Left colon (tissue), 2 donors: Measurements from ENCODE around the gene DKK3. TPM values are rescaled to one million over a fixed set of nuclear protein-coding genes. Genes with fewer than 3 reads are reported as not detected.

Experiments used
- ATAC-seq: fragments of 200-7000 bp; cut with Tn5 transposase; one replicate; pipeline ENCODE4 v1.9.1; 2020; ENCODE audit warnings: mild to moderate bottlenecking, moderate library complexity
- DNase-seq, 2 donors: peaks; one replicate each; pipeline ENCODE4 v3.0.0-alpha.2; 2020
- intact Hi-C, 2 donors: fragments of 100-400 bp; cut with DNase I in 1 of 2; cut with micrococcal nuclease in 1 of 2; formaldehyde crosslinking; loops; one replicate each; pipeline versions ENCODE4 v1.11.2 to v1.14.0; 2022; cut with DNase I, micrococcal nuclease
- total RNA-seq, 2 donors: library from RNA; stranded (reverse); fragmentation: NEBNext Ultra II Directional; extraction: Animal tissue kit (Norgen Biotek cat#: 25700); gene quantifications; one replicate each; pipeline ENCODE4 v1.2.1, GENCODE V29; 2021
- donor health status: DM: no; HTN: no; CAD: no.
- donor health status: DM: yes; HTN: yes; CAD: no.

The DKK3 gene
- total RNA-seq, 2 donors from 2014 or later, result 8.1 to 19.5 TPM

DNA sequence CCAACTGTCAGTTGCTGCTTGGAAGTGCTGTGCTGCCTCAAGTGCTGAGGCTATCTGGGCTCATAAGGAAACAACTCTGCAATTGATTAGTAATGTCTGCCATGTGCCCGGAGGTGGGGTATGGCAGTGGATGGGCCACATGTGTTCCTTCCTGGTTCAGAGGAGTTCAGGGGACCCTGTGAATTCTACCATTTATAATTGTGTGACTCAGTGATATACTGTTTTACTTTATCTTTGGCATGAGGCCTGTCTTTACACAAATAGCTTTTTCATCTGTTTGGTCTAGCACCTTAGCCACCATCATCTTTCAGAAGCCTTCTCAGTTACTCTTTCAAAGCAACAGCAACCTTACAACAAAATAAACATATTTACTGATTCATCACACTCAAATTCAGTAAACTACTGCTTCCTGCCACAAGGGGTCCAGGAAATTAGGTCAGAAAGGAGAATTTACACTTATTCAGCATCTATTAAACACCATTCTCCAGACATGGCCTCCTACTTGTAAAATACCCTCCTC, 20.9 kb downstream of the DKK3 start:
- ATAC-seq (no peak), DNase-seq (no peak)
- intact Hi-C loops, result no loop called here

DNA sequence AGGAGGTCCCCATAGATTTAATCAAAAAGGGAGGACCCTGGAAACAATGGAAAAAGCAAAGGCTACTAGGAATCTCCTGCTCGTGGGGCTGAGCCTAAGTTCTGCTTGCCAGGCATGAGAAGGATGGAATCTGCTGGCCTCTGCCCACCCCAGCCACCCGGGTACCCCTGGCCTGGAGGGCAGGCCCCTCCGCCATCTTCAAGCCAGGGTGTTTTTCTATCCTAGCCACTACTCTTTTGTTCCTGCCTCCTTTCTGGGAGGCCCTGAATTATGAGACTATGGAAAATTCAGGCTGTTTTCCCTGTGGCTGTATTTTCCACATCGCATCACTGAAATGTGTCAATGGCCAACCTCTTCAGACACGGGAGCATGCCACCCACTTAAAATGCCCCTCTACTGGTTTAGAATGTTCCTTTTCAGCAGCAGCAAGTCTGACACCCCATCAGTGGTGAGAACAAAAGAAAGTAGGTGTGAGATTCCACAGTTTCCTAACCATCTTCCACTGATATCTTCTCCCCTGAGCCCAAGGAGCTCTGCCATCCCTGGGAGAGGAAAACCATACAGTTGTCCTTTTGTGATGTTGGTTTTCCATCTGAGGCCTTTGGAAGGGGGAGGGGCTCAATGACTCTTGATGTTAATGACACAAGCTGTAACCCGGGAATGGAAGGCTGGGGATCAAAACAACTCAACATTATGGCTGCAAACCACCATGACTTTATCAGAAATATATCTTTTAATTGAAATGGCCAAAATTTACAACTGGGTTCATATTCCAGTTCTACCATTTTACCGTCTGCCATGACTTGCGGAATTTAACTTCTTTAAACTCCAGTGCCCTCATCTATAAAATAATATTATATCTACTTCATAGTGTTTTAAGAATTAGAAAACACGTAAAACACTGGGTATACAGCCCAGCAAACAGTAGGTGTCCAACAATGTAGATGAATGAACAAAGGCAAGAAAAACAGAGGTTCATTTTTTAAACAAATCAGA, 22.2 kb downstream of the DKK3 start:
- ATAC-seq (no peak), DNase-seq (no peak)
- intact Hi-C loops, result no loop called here

DNA sequence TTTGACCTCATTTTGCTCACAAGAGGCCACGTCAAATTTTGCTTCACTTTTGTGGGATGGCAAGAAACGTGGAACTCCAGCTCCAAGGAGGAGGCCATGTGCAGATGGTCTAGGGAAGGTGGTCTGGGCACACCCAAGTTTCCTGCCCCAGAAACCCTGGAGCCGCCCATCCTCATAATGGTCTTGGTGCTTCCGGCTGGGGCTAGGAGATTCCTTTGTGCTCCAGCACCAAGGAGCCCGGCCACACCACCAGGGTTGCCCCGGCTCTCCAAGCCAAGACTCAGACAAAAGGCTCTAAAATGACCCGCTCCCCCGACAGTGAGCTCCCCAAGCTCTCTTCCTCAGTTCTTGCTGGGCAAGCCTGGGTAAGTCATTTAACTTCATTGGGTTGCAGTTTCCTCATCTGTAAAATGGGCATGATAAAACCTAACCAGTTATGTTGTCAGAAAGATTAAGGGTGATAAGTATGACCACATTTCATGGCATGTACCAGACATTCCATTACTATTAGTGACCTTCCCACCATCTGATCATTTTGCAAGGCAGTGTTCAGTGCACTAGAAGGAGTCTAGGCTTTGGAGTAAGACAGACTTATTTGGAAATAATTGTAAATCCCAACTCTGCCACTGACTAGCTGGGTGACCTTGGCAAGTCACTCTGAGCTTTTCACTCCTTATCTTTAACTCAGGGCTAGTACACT, 23.3 kb downstream of the DKK3 start:
- ATAC-seq, result no peak

DNA sequence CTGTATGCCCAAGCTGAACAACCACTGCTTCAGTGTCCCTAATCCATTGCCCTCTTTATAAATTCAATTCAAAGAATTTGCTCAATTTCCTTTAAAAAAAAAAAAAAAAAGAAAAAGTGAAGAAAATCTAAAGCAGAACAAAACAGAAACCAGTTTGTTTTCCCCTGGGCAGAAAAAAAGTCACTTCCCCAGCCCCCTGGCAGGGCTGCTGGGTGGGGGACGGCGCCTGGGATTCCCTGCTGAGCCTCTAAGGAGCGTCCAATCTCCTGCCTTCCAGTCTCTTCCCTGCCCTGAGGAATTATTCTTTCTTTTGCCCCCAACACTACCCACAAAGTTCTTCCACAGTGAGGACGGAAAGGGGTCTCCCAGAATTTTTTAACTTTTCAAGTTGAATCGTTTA, 23.9 kb downstream of the DKK3 start:
- intact Hi-C loops, result no loop called here
- DNase-seq (no peak), ATAC-seq (no peak)

More for the DNA sequence above, 23.3 kb downstream of the DKK3 start:
- DNase-seq, result no peak
- intact Hi-C loops, result no loop called here

DNA sequence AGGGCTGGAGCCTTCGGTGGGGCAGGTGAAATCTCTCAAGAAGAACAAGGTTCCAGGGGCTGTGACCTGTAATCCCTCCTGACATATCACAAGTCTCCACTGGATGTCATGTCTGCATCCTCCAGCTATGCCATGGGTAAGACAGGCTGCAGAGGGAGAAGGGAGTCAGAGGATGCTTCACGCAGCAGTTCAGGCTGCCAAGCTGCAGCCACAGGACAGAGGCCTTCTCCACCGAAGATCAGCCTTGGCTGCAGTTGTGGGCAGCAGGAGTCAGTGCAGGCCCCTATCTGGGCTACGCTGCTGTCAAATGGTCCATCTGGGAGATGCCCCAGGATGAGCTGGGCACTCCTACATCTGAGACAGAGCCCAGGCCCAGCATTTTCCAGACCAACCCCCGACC, 25.0 kb downstream of the DKK3 start:
- ATAC-seq (no peak), DNase-seq (no peak)
- intact Hi-C loops, result no loop called here

DNA sequence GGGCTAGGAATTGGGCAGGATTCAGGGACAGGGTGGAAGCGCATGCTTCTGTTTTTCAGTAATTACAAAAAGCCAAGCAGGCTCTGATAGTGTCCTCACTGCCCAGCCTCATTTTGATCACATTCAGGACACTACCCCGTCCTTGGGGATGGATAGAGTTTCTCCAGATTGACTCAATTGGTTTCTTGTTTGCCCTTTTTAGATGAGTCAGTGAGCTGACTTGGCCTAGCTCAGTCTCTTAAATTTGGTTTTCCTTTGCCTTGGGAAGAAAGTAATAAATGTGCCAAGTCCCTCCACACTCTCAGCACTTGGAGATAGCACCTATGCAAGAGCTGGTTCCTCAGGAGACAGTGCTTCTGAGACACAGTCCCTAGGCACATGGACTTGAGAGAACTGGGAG, 25.5 kb downstream of the DKK3 start:
- ATAC-seq, result no peak
- DNase-seq, result no peak
- intact Hi-C loops, result no loop called here

DNA sequence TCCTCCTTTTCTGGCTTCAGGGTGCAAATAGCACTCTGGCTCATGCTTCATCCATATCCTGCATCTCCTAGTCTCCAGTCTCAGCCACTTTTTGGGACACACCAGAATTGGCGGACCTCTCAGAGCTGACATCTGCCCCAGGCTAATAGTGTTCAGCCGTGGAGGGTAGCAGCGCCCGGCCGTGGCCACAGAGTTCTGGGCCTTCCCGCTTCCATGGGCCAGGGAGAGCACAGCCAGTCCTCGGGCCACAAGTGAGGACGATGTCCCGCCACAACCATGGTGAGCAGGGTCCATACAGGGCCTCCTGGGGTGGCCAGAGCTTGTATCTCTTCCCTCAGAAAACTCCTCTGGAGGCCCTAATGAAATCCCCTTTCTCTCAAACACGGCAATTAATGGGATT, 26.0 kb downstream of the DKK3 start:
- ATAC-seq (no peak), DNase-seq (no peak)
- intact Hi-C loops, result no loop called here

DNA sequence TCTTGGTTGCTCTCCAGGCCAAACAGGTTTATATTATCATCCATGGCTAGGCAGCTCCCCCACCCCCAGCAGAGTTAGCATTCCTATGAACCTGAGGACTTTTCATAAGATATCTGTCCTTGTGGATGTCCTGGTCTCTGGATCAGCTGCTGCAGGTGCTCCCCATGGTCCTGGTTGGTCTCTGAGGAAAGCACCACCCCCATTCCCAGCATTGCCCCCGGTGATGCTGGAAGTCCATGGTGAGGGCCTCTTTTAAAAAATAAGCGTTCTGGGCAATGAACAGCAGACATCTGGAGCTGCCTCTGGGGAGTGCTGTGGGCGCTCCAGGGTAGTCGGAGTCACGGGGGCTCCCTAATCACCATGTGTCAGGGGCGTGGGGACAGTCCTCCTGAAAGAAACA, 26.6 kb downstream of the DKK3 start:
- intact Hi-C loops, result no loop called here
- DNase-seq (no peak), ATAC-seq (no peak)

DNA sequence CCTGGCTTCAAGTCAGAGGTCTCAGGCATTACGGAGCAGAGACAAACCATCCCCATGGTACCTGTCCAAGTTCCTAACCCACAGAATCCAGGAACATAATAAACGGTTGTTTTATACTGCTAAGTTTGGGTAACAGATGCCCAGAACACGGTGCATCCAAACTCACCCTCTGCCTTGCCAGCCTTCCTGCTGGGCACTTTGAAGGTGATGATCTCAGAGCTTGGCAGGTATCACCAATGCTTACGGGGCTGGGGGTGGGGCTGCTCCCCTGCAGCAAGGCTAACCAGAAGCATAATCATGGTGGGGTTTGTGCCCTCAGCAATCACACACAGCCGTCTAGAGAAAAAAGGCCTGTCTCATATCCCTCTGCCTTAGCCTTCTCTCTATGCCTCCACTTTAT, 27.1 kb downstream of the DKK3 start:
- intact Hi-C loops, result no loop called here
- DNase-seq, result no peak

DNA sequence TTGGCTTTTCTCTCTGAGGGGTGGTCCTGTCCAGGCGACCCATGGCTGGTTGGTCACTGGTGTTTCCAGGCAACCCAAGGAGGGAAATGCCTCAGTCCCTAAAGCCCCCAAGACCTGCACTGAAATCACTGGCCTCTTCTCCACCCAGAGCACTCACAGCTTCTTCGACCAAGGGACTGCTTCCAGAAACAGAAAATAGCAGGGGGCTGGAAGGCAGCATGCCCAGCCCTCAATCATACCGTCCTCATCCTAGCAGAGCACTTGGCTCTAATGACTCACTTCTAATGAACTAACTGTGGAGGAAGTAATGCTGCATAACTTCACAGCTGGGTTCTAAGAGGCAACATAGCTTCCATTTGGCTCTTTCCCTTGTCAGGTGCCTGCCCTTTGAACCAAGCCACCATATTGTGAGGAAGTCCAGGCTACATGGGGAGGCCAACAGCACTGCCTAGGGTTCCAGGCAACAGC, 27.6 kb downstream of the DKK3 start:
- DNase-seq, result no peak
- no peak for ATAC-seq
- intact Hi-C loops, result no loop called here

More for the DNA sequence above, 27.1 kb downstream of the DKK3 start:
- no peak for ATAC-seq

DNA sequence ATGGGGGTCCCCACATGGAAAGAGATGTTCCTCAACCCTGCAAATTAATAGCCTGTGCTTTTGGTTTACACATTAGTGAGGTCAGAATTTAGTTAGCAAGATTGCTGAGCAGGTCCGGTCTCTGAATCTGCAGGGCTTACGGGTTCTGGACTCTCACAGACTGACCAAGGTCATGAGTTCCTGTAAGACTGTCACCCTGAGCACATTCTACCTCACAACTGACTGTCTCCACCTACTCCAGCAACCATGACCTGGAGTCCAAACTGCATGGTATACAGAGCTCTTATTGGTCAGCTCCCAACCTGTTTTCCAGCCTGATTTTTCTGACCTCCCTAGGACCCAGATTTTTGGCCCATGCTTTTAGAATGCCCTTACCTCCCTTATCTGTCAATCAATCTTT, 28.2 kb downstream of the DKK3 start:
- no peak for ATAC-seq
- DNase-seq, result no peak
- intact Hi-C loops, result no loop called here

DNA sequence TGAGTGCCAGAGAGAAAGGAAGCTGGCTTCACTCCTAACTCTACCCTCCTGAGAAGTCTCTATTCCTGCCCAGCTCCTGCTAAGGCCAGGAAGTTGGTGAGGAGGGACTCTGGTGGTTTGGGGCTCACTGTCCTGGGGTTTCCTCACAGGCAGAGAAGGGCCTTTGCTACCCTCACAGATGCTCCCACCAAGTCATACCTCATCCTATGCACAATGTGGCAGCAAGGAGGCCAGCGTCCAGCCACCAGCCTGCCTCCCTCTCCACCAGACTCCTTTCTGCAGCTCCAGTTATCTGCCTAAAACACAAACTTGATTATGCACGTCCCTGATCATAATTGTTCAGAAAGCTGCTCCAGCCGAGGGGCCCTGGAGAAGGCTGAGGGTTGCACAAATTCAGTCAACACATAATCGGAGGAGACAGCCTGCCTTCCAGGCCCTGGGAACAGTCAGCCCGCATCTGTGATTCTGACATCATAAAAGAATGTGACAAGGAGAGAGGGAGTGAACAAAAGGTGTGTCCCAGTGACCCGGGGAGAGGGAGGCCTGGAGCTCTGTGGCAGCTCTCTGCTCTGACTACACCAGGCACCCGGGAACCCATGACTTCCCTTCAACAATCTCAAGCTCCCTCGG, 28.8 kb downstream of the DKK3 start:
- ATAC-seq (peak; percentile 65), DNase-seq (no peak)
- intact Hi-C loops, result no loop called here

DNA sequence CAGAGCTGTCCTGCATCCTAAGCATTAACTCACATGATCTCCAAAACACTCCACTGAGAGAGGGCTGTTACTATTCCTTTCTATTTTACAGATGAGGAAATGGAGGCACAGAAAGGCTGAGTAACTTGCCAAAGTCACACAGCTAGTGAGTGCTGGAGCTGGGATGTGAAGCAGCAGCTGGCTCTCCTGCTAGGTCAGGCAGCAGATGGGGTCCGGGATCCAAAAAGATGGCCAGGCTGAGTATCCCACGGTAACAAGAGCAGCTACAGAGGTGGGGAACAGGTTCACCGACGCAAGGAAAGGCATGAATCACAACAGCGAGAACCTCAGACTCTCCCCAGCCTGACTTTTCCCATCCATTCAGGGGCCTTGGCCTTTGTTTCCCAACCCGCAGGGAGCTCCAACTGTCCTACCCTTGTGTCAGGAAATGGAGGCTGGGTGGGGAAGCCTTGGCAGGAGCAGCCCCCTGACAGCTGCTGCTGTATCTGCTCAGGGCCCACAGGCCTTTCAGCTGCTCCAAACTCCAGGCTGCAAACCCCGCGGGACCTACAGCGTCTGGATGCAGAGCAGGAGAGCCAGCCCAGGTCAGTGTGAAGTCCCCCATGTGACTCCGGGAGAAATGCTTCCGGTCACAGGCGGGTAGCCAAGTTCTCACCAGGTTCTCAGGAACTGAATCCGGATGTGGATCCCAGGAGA, 29.5 kb downstream of the DKK3 start:
- intact Hi-C loops, result no loop called here
- ATAC-seq (no peak), DNase-seq (peak in 1 of 2 donors; percentile 40)

DNA sequence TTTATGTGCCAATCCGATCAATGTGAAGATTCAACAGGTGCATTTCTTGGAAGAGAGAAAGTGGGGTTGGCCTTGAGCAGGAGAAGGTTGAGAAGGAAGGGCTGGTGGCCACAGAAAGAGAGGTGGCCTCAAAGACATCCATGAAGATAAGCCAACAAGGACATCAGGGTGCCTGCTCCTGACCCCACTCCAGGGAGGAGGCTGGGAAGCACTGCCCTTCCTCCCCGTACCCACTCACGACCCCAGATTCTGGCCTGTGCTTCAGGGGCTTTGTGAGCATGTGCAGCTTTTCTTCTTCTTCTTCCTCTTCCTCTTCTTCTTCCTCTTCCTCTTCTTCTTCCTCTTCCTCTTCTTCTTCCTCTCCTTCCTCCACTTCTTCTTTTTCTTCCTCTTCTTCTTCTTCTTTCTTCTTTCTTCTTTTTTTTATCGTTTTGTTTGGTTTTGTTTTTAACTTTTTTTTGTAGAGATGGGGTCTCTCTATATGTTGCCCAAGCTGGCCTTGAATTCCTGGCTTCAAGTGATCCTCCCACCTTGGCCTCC, 30.3 kb downstream of the DKK3 start:
- DNase-seq (no peak), ATAC-seq (no peak)
- intact Hi-C loops, result no loop called here

DNA sequence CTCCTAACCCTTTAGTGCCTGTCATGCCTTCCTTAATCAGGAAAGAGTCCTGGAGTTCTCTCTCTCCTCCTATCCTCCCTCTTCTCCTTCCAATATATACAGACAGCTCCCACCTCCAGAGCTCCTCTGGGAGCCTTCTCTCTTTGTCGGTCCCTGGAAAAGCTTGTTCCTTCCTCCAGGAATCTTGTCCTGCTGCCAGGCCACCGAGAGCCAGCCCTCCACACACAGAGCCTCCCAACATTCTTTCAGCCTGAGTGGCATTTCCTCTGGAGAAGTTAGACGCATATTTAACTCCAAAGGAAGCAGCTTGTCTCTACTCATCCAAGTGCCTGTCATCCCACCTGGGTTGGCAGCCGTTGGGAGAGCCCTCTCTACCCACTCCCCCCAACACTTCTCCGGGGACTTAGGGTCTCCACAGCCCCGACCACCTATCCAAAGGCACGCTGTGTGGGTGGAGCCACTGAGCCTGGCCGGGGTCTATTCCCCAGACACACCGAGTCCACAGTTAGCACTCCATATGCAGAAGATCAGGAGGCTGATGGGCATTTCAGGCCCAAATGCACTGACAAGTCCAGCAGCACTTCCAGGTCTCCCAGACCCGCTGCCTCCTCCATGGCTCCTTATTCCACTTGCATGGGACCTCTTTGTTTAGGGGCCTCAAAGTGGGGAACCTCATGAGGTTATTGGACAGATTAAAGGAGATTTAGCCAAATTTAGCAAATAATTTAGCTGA, 31.1 kb downstream of the DKK3 start:
- DNase-seq, result peak in 1 of 2 donors; percentile 39
- ATAC-seq, result no peak
- intact Hi-C loops, result no loop called here

DNA sequence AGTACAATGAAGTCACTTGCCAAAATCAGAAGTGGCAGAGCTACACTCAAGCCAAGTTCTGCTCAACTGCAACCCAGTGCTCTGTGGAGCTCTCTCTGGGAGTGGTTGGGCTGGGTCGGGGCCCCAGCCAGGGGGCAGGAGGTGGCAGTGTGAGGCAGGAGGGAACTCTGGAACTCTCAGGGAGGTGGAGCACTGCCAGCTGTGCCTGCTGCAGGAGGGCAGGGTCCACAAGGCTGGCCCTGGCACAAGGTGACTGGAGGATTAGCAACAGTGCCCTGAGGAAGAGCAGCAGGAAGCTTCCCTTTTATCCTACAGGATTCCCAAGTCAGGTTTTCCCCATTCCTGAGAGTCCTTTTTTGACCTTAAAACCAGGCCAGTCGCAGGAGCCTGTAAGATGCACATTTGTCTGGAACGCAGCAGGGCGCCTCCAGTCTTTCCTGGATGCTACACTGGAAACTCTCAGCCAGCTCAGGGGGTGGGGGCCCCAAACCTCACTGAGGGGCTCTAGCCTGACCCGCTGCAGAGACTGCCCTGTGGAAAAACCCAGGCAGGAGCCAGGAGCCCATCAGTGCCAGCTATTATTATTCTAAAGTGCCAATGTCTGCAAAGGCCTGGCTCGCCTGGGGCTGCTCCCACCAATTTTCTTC, 31.8 kb downstream of the DKK3 start:
- ATAC-seq, result peak; percentile 92
- intact Hi-C loops, result no loop called here
- peak; percentile 58 to 65 for DNase-seq
